PC-9 (cell line): ENCODE results near the gene AFAP1L1. TPM values are rescaled to one million over a fixed set of nuclear protein-coding genes. Genes with fewer than 3 reads are reported as not detected.

Source experiments
- BruUV-seq: library from RNA; stranded (reverse); fragments of 400-500 nt; replicated peaks from 2 replicates; lab custom pipeline; 2021; lab: Mats Ljungman, UMichigan
- CTCF ChIA-PET: fragments of 300-600 bp; sonication (Branson Sonifier 250); formaldehyde crosslinking; loops from one replicate; lab custom pipeline; 2022; ENCODE audit warnings: antibody characterized with exemption; lab: Charles Lee
- POLR2A ChIA-PET: fragments of 300-600 bp; sonication (Branson Sonifier 250); formaldehyde crosslinking; loops from one replicate; lab custom pipeline; 2022; ENCODE audit warnings: antibody characterized with exemption; ENCODE audit not compliant: unreplicated experiment; lab: Charles Lee
- DNase-seq, 2 experiments: peaks; one replicate each; pipeline versions ENCODE4 v3.0.0 to v3.0.0-alpha.2; 2015 to 2022; ENCODE audit warnings: mixed read lengths in 1 of 2
- H2AFZ ChIP-seq: fragments of 200-600 bp; sonication (generic); 2 replicates; pipeline ENCODE4 v1.8.1; 2017; ENCODE audit warnings: antibody characterized with exemption
- H3F3A ChIP-seq: fragments of 200-600 bp; sonication (generic); 2 replicates; pipeline ENCODE4 v1.8.1; 2017; ENCODE audit warnings: antibody characterized with exemption, mild to moderate bottlenecking, low read depth; ENCODE audit not compliant: insufficient read depth
- H3K27ac ChIP-seq: fragments of 200-600 bp; sonication (generic); 2 replicates; pipeline ENCODE4 v1.6.1; 2016; ENCODE audit warnings: mixed run types
- H3K27me3 ChIP-seq: fragments of 200-600 bp; sonication (generic); 2 replicates; pipeline ENCODE4 v1.6.1; 2016; ENCODE audit warnings: low read depth, mixed run types; ENCODE audit not compliant: insufficient read depth
- H3K36me3 ChIP-seq: fragments of 200-600 bp; sonication (generic); 2 replicates; pipeline ENCODE4 v1.6.1; 2016; ENCODE audit warnings: low read depth, mixed run types
- H3K4me1 ChIP-seq: fragments of 200-600 bp; sonication (generic); replicated peaks from 2 replicates; pipeline ENCODE4 v1.6.1; 2016; ENCODE audit warnings: mixed run types; ENCODE audit not compliant: insufficient read depth
- H3K4me2 ChIP-seq: fragments of 200-600 bp; sonication (generic); 2 replicates; pipeline ENCODE4 v1.6.1; 2017; ENCODE audit warnings: mixed run types
- H3K4me3 ChIP-seq: fragments of 200-600 bp; sonication (generic); 2 replicates; pipeline ENCODE4 v1.6.1; 2016; ENCODE audit warnings: mixed run types
- H3K79me2 ChIP-seq: fragments of 200-600 bp; sonication (generic); 2 replicates; pipeline ENCODE4 v1.6.1; 2017; ENCODE audit warnings: low read depth, mixed run types
- H3K9me2 ChIP-seq: fragments of 200-600 bp; sonication (generic); 2 replicates; pipeline ENCODE4 v1.8.1; 2017; ENCODE audit warnings: mild to moderate bottlenecking; ENCODE audit not compliant: insufficient read depth
- H3K9me3 ChIP-seq: fragments of 200-600 bp; sonication (generic); 2 replicates; pipeline ENCODE4 v1.8.1; 2016; ENCODE audit warnings: low read depth; ENCODE audit not compliant: insufficient read depth
- H4K20me1 ChIP-seq: fragments of 200-600 bp; sonication (generic); 2 replicates; pipeline ENCODE4 v1.8.1; 2017; ENCODE audit not compliant: insufficient read depth
- EZH2 ChIP-seq: fragments of 200-600 bp; sonication (generic); IDR thresholded peaks from 2 replicates; pipeline ENCODE4 v1.8.0; 2017; ENCODE audit warnings: antibody characterized with exemption, low read depth
- intact Hi-C: fragments of 100-400 bp; cut with micrococcal nuclease; formaldehyde crosslinking; loops from one replicate; pipeline ENCODE4 v1.10.0; 2022; ENCODE audit not compliant: unreplicated experiment
- total RNA-seq: library from RNA; stranded (reverse); gene quantifications from 2 replicates; pipeline ENCODE4 v1.2.3, GENCODE V29; 2021
- TF ChIP-seq, protein P1 (sequence below): fragments of 200-600 bp; sonication (generic); conservative IDR thresholded peaks from 2 replicates; pipeline ENCODE4 v1.6.1; 2017; ENCODE audit warnings: mixed run types, antibody characterized with exemption, mild to moderate bottlenecking, moderate library complexity

Gene AFAP1L1
- total RNA-seq, 1 experiment from 2014 or later: 9.6 TPM

DNA sequence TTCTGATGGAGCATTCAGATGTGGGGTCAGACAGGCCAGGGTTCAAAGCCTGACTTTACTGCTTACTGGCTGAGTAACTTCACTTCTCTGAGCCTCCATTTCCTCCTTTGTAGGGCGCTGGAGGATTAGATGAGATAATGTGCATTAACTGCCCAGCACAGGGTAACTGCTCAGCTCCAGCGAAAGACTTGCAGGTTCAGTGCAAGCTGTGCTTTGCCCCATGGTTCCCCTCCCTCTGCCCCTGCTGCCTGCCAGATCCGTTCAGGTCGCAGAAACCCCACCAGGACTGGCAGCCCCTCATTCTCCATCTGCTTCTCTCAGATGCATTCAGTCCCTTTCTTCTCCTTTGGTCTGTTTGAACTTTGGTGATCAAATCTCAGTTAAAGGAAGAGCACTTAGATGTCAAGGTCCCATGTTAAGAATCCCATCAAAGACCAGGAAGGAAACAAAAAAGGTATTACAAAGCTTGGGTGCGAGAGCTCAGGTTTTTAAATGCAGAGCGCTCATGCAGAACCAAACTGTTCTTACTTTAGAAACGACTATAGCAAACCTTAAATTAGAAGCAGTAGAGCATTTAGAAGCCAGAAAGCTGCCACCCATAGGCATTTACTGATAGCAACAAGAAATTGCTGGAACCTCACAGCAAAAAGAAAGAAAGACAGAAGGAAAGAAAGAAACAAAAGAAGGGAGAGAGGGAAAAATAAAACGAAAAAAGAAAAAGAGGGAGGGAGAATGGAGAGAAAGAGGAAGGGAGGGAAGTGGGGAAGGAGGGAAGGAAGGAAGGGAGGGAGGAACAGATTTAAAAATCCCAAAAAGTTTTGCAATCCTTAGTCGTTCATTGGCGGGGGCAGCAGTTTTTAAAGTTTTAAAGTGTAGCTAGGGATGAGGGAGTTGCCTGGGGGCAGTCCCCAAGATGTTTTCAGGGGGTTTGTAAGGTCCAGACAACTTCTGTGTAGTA lies 23.5 kb downstream of the AFAP1L1 start:
- POLR2A ChIA-PET: no interaction called here
- no peaks in the 10 kb centered on the region for H3K4me1 ChIP-seq
- no peaks in the 10 kb centered on the region for H3K27me3 ChIP-seq
- H2AFZ ChIP-seq: no peak overlapping the region
- intact Hi-C loops: no loop called here
- H3K4me3 ChIP-seq: no peak overlapping the region
- no peak overlapping the region for H3K27ac ChIP-seq
- CTCF ChIA-PET: interaction anchor here (0.6 kb wide), 1 partner anchor 288 kb away, joined by 3 read pairs; no protein-coding TSS in a partner anchor
- H3K9me3 ChIP-seq: no peaks in the 10 kb centered on the region
- H3K79me2 ChIP-seq: no peaks in the 10 kb centered on the region
- no peak for DNase-seq
- TF ChIP-seq, protein P1, sequence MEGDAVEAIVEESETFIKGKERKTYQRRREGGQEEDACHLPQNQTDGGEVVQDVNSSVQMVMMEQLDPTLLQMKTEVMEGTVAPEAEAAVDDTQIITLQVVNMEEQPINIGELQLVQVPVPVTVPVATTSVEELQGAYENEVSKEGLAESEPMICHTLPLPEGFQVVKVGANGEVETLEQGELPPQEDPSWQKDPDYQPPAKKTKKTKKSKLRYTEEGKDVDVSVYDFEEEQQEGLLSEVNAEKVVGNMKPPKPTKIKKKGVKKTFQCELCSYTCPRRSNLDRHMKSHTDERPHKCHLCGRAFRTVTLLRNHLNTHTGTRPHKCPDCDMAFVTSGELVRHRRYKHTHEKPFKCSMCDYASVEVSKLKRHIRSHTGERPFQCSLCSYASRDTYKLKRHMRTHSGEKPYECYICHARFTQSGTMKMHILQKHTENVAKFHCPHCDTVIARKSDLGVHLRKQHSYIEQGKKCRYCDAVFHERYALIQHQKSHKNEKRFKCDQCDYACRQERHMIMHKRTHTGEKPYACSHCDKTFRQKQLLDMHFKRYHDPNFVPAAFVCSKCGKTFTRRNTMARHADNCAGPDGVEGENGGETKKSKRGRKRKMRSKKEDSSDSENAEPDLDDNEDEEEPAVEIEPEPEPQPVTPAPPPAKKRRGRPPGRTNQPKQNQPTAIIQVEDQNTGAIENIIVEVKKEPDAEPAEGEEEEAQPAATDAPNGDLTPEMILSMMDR: no peak
- no peak for TF ChIP-seq EZH2
- no TSS peak for BruUV-seq
- H3K9me2 ChIP-seq: no peaks in the 10 kb centered on the region
- no peaks in the 10 kb centered on the region for H3K36me3 ChIP-seq
- no peak overlapping the region for H3K4me2 ChIP-seq
- H4K20me1 ChIP-seq: no peaks in the 10 kb centered on the region
- no peaks in the 10 kb centered on the region for H3F3A ChIP-seq

DNA sequence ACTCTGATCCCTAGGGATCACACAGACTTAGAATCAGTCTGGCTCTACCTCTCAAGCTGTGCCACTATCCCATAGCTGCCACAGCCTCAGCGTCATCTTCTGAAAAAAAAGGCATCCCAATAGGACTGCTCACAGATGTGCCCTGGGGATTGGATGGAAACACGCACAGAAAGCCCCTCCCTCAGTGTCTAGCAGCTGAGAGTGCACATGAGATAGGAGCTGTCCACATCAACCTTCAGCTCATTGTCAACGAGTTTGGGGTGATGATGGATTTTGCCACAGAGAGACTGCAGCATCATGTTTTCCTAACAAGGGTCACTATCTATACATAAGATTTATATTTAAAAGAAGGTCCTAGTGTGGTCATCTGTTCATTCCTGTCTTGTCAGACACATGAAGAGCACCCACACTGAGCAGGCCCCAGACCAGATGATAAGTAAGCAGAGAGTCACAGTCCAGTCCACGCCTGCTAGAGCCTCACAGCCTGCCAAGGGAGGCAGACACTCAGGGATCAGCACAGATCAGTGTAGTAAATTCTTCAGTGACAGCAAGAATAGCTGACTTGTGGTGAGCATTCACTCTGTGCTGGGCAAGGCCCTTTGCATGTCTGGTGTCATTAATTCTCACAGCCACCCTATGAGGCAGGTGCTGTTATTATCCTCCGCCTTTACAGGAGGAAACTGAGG lies 25.8 kb downstream of the AFAP1L1 start:
- Histone ChIP-seq H3K9me3 (no peaks in the 10 kb centered on the region), H3K4me1 (no peaks in the 10 kb centered on the region), H3K4me2 (no peak overlapping the region), H3K79me2 (no peaks in the 10 kb centered on the region), H3K36me3 (peaks cover 4% of the 10 kb centered on the region; the same call in 1 of the 2 replicates), H3K9me2 (no peaks in the 10 kb centered on the region), H2AFZ (no peak overlapping the region), H3K4me3 (no peak overlapping the region), H3K27me3 (no peaks in the 10 kb centered on the region), H3K27ac (no peak overlapping the region), H4K20me1 (no peaks in the 10 kb centered on the region), H3F3A (no peaks in the 10 kb centered on the region)
- intact Hi-C loops: no loop called here
- DNase-seq: no peak
- TF ChIP-seq EZH2: no peak
- TF ChIP-seq, protein P1: no peak
- ChIA-PET POLR2A (interaction anchor here (0.7 kb wide), 1 partner anchor 383 kb away, joined by 12 read pairs; no protein-coding TSS in a partner anchor), CTCF (no interaction called here)
- BruUV-seq: no TSS peak

GRCh38 chr5:149298163-149298562 lies 26.5 kb downstream of the AFAP1L1 start:
- Histone ChIP-seq H3K4me1 (no peaks in the 10 kb centered on the region), H3K36me3 (peaks cover 4% of the 10 kb centered on the region; the same call in 1 of the 2 replicates), H3K27me3 (no peaks in the 10 kb centered on the region), H2AFZ (no peak overlapping the region), H3F3A (no peaks in the 10 kb centered on the region), H3K9me2 (no peaks in the 10 kb centered on the region), H3K4me3 (no peak overlapping the region), H3K27ac (no peak overlapping the region), H4K20me1 (no peaks in the 10 kb centered on the region), H3K9me3 (no peaks in the 10 kb centered on the region), H3K79me2 (no peaks in the 10 kb centered on the region), H3K4me2 (no peak overlapping the region)
- DNase-seq: no peak
- POLR2A ChIA-PET: no interaction called here
- CTCF ChIA-PET: no interaction called here
- BruUV-seq: no TSS peak
- no peak for TF ChIP-seq EZH2
- TF ChIP-seq, protein P1: no peak
- intact Hi-C loops: no loop called here
